Prostate gland (tissue), 2 donors: ENCODE results near the gene RDX. TPM values are rescaled to one million over a fixed set of nuclear protein-coding genes. Genes with fewer than 3 reads are reported as not detected.

Experiments
- DNase-seq: peaks from one replicate; pipeline ENCODE4 v3.0.0-alpha.2; 2019; ENCODE audit warnings: low spot score
- H3K27ac ChIP-seq, 2 donors: fragments of 200-600 bp; sonication (generic); 2 replicates each; pipeline ENCODE4 v1.5.1; 2017 to 2019
- H3K27me3 ChIP-seq: fragments of 200-600 bp; sonication (generic); replicated peaks from 2 replicates; pipeline ENCODE4 v1.5.1; 2019; ENCODE audit not compliant: insufficient read depth
- H3K36me3 ChIP-seq, 2 donors: fragments of 200-600 bp; sonication (generic); 1 replicate in 1 of 2; 2 replicates in 1 of 2; pipeline versions ENCODE4 v1.5.1 to v1.8.1; 2017 to 2019
- H3K4me1 ChIP-seq: fragments of 200-600 bp; sonication (generic); replicated peaks from 2 replicates; pipeline ENCODE4 v1.5.1; 2019
- H3K4me3 ChIP-seq, 2 donors: fragments of 200-600 bp; sonication (generic); 2 replicates each; pipeline ENCODE4 v1.5.1; 2017 to 2019
- H3K9me3 ChIP-seq: fragments of 200-600 bp; sonication (generic); 2 replicates; pipeline ENCODE4 v1.5.1; 2017
- CTCF ChIP-seq, 4 experiments: fragments of 200-600 bp in 2 of 4; fragments of 450-650 bp in 2 of 4; sonication (generic) in 2 of 4; IDR thresholded peaks; 1 replicate in 3 of 4; 2 replicates in 1 of 4; pipeline ENCODE4 v1.5.1; 2016 to 2019; ENCODE audit warnings: antibody characterized with exemption in 4 of 4, mild to moderate bottlenecking in 2 of 4, moderate library complexity in 2 of 4
- POLR2A ChIP-seq: fragments of 450-650 bp; IDR thresholded peaks from one replicate; pipeline ENCODE4 v1.6.1; 2016; ENCODE audit warnings: antibody characterized with exemption, mild to moderate bottlenecking
- POLR2AphosphoS5 ChIP-seq: sonication (generic); formaldehyde crosslinking; IDR thresholded peaks from one replicate; pipeline ENCODE4 v1.6.1; 2017; ENCODE audit warnings: antibody characterized with exemption
- WGBS: methylation state at CpG from one replicate; pipeline ENCODE4 v1.1.5; 2018; 5-methylcytosine and 5-hydroxymethylcytosine counted together
- intact Hi-C: fragments of 100-400 bp; cut with DNase I; formaldehyde crosslinking; loops from one replicate; pipeline ENCODE4 v1.14.2; 2022
- total RNA-seq, 2 donors: library from RNA; depleted of rRNA; stranded (reverse); fragments of >200 nt; gene quantifications; one replicate each; pipeline ENCODE4 v1.1.0, GENCODE V29; 2016

RDX gene
- total RNA-seq, 2 donors from 2014 or later = 45.4 to 136 TPM

- Histone ChIP-seq H3K4me1 (no peaks in the 10 kb centered on the region), H3K4me3 (no peak overlapping the region), H3K36me3 (no peaks in the 10 kb centered on the region), H3K27ac (no peak overlapping the region), H3K9me3 (no peaks in the 10 kb centered on the region), H3K27me3 (no peaks in the 10 kb centered on the region)
- TF ChIP-seq POLR2A (no peak), POLR2AphosphoS5 (no peak), CTCF (IDR thresholded peaks at IDR 0.05) (no peak)
- DNase-seq = no peak
- WGBS = 95% methylated on average over 28 of the region's 28 CpGs
- intact Hi-C loops = no loop called here
These were observed 131.1 kb downstream of the RDX start for GRCh38 chr11:110165039-110165925.

GRCh38 chr11:110162216-110162615 lies 134.2 kb downstream of the RDX start:
- DNase-seq = no peak
- intact Hi-C loops = no loop called here
- H3K9me3 ChIP-seq = no peaks in the 10 kb centered on the region
- TF ChIP-seq CTCF (IDR thresholded peaks at IDR 0.05) = no peak
- TF ChIP-seq POLR2A = no peak
- TF ChIP-seq POLR2AphosphoS5 = no peak
- H3K27ac ChIP-seq = no peak overlapping the region
- no peaks in the 10 kb centered on the region for H3K27me3 ChIP-seq
- H3K36me3 ChIP-seq = no peaks in the 10 kb centered on the region
- H3K4me3 ChIP-seq = no peak overlapping the region
- no peaks in the 10 kb centered on the region for H3K4me1 ChIP-seq

GRCh38 chr11:110161061-110161460 lies 135.4 kb downstream of the RDX start:
- H3K27me3 ChIP-seq = no peaks in the 10 kb centered on the region
- TF ChIP-seq POLR2A (no peak), POLR2AphosphoS5 (no peak), CTCF (IDR thresholded peaks at IDR 0.05) (no peak)
- no peak for DNase-seq

GRCh38 chr11:110160437-110160836 lies 136.0 kb downstream of the RDX start:
- H3K4me3 ChIP-seq = no peak overlapping the region
- no peaks in the 10 kb centered on the region for H3K9me3 ChIP-seq
- intact Hi-C loops = no loop called here
- no peak overlapping the region for H3K27ac ChIP-seq
- WGBS = 59% methylated on average over 2 of the region's 2 CpGs
- H3K4me1 ChIP-seq = no peaks in the 10 kb centered on the region
- H3K36me3 ChIP-seq = no peaks in the 10 kb centered on the region
- TF ChIP-seq CTCF (IDR thresholded peaks at IDR 0.05) = no peak
- no peak for TF ChIP-seq POLR2A
- TF ChIP-seq POLR2AphosphoS5 = no peak
- no peaks in the 10 kb centered on the region for H3K27me3 ChIP-seq
- DNase-seq = no peak

More at GRCh38 chr11:110161061-110161460, 135.4 kb downstream of the RDX start:
- intact Hi-C loops = no loop called here
- H3K4me1 ChIP-seq = no peaks in the 10 kb centered on the region
- no peak overlapping the region for H3K4me3 ChIP-seq
- no peaks in the 10 kb centered on the region for H3K9me3 ChIP-seq
- no peak overlapping the region for H3K27ac ChIP-seq
- WGBS = 94% methylated on average over 9 of the region's 9 CpGs
- no peaks in the 10 kb centered on the region for H3K36me3 ChIP-seq

- TF ChIP-seq POLR2AphosphoS5 (no peak), POLR2A (no peak), CTCF (IDR thresholded peaks at IDR 0.05) (no peak)
- intact Hi-C loops = no loop called here
- H3K4me1 ChIP-seq = no peaks in the 10 kb centered on the region
- no peak for DNase-seq
- H3K36me3 ChIP-seq = no peaks in the 10 kb centered on the region
- no peak overlapping the region for H3K4me3 ChIP-seq
- H3K27me3 ChIP-seq = no peaks in the 10 kb centered on the region
- WGBS = 79% methylated on average over 3 of the region's 3 CpGs
- H3K9me3 ChIP-seq = no peaks in the 10 kb centered on the region
- H3K27ac ChIP-seq = no peak overlapping the region
These were observed 136.4 kb downstream of the RDX start for GRCh38 chr11:110160016-110160415.
